IMR-90 (cell line): ENCODE measurements around the gene MEP1B. TPM values are rescaled to one million over a fixed set of nuclear protein-coding genes. Genes with fewer than 3 reads are reported as not detected.

ENCODE experiments used
- ATAC-seq: fragments of 200-7000 bp; cut with Tn5 transposase; 2 replicates; pipeline ENCODE4 v1.9.1; 2020; ENCODE audit warnings: low read depth, mild to moderate bottlenecking, moderate library complexity
- BruUV-seq: library from RNA; stranded (reverse); fragments of 400-500 nt; replicated peaks from 2 replicates; lab custom pipeline; 2021; lab: Mats Ljungman, UMichigan
- CTCF ChIA-PET: fragments of 300-600 bp; formaldehyde crosslinking; extraction: SDS; loops from one replicate; lab custom pipeline; 2021; ENCODE audit warnings: antibody characterized with exemption; lab: Yijun Ruan, JAX
- POLR2A ChIA-PET: fragments of 300-600 bp; sonication (Branson Sonifier 250); formaldehyde crosslinking; loops from one replicate; lab custom pipeline; 2022; ENCODE audit warnings: antibody characterized with exemption; ENCODE audit not compliant: unreplicated experiment; lab: Charles Lee
- DNase-seq: peaks from one replicate; pipeline ENCODE4 v3.0.0; 2013
- H2AFZ ChIP-seq: replicated peaks from 2 replicates; pipeline ENCODE3; 2013; ENCODE audit warnings: low read length, mild to moderate bottlenecking; ENCODE audit not compliant: poor library complexity
- H2AK5ac ChIP-seq: 2 replicates; pipeline ENCODE4 v1.6.1; 2013; ENCODE audit warnings: low read depth, low read length, inconsistent platforms
- H2AK9ac ChIP-seq: replicated peaks from 2 replicates; pipeline ENCODE3; 2013; ENCODE audit warnings: mild to moderate bottlenecking, low read depth, low read length, moderate library complexity; ENCODE audit not compliant: poor library complexity
- H2BK120ac ChIP-seq: 2 replicates; pipeline ENCODE4 v1.6.1; 2013; ENCODE audit warnings: low read depth, low read length, inconsistent platforms
- H2BK15ac ChIP-seq: 3 replicates; pipeline ENCODE4 v1.6.1; 2013; ENCODE audit warnings: low read depth, low read length, inconsistent platforms
- H2BK20ac ChIP-seq: 2 replicates; pipeline ENCODE4 v1.6.1; 2013; ENCODE audit warnings: low read depth, mild to moderate bottlenecking, inconsistent platforms, low read length, moderate library complexity
- H2BK5ac ChIP-seq: 2 replicates; pipeline ENCODE4 v1.6.1; 2013; ENCODE audit warnings: mild to moderate bottlenecking, low read depth, low read length, inconsistent platforms; ENCODE audit not compliant: poor library complexity, severe bottlenecking
- H3K14ac ChIP-seq: replicated peaks from 2 replicates; pipeline ENCODE4 v1.6.1; 2013; ENCODE audit warnings: low read depth, low read length, inconsistent platforms
- H3K18ac ChIP-seq: 2 replicates; pipeline ENCODE4 v1.6.1; 2013; ENCODE audit warnings: low read depth, low read length, control low read depth
- H3K23ac ChIP-seq: 2 replicates; pipeline ENCODE4 v1.6.1; 2013; ENCODE audit warnings: low read depth, low read length, inconsistent platforms
- H3K27ac ChIP-seq: 2 replicates; pipeline ENCODE4 v1.5.1; 2013; ENCODE audit warnings: mild to moderate bottlenecking, control low read depth, low read length; ENCODE audit not compliant: insufficient read depth
- H3K27me3 ChIP-seq: 2 replicates; pipeline ENCODE4 v1.6.1; 2013; ENCODE audit warnings: low read length; ENCODE audit not compliant: control insufficient read depth, insufficient read depth
- H3K36me3 ChIP-seq: 2 replicates; pipeline ENCODE4 v1.6.1; 2013; ENCODE audit warnings: low read length, mixed read lengths; ENCODE audit not compliant: control insufficient read depth, insufficient read depth
- H3K4ac ChIP-seq: 2 replicates; pipeline ENCODE4 v1.6.1; 2013; ENCODE audit warnings: low read depth, low read length, inconsistent platforms
- H3K4me1 ChIP-seq: 2 replicates; pipeline ENCODE4 v1.6.1; 2013; ENCODE audit warnings: low read length, mixed read lengths; ENCODE audit not compliant: control insufficient read depth, insufficient read depth
- H3K4me2 ChIP-seq: 2 replicates; pipeline ENCODE4 v1.6.1; 2013; ENCODE audit warnings: low read depth, mild to moderate bottlenecking, control low read depth, low read length, moderate library complexity
- H3K4me3 ChIP-seq: 2 replicates; pipeline ENCODE4 v1.5.1; 2013; ENCODE audit warnings: low read depth, mild to moderate bottlenecking, control low read depth, low read length, moderate library complexity; ENCODE audit not compliant: insufficient read depth
- H3K56ac ChIP-seq: 2 replicates; pipeline ENCODE4 v1.6.1; 2013; ENCODE audit warnings: low read length, inconsistent platforms; ENCODE audit not compliant: insufficient read depth; ENCODE audit errors: extremely low read depth
- H3K79me1 ChIP-seq, 2 experiments: 2 replicates each; pipeline ENCODE4 v1.6.1; 2013; ENCODE audit warnings: low read length in 2 of 2, inconsistent platforms in 1 of 2, low read depth in 1 of 2
- H3K9ac ChIP-seq: 2 replicates; pipeline ENCODE4 v1.6.1; 2013; ENCODE audit warnings: low read depth, low read length, control low read depth
- H3K9me1 ChIP-seq: 2 replicates; pipeline ENCODE4 v1.6.1; 2013; ENCODE audit warnings: low read length, inconsistent platforms; ENCODE audit not compliant: insufficient read depth
- H3K9me3 ChIP-seq: 2 replicates; pipeline ENCODE4 v1.6.1; 2013; ENCODE audit warnings: low read length; ENCODE audit not compliant: control insufficient read depth, insufficient read depth
- H4K20me1 ChIP-seq: 2 replicates; pipeline ENCODE4 v1.6.1; 2013; ENCODE audit warnings: low read length, inconsistent platforms; ENCODE audit not compliant: insufficient read depth
- H4K5ac ChIP-seq: 2 replicates; pipeline ENCODE4 v1.6.1; 2013; ENCODE audit warnings: mild to moderate bottlenecking, low read depth, low read length, control low read depth
- H4K8ac ChIP-seq, 2 experiments: 2 replicates each; pipeline ENCODE4 v1.6.1; 2013; ENCODE audit warnings: low read depth in 2 of 2, low read length in 2 of 2, control low read depth in 1 of 2, inconsistent platforms in 1 of 2
- H4K91ac ChIP-seq: 2 replicates; pipeline ENCODE4 v1.6.1; 2013; ENCODE audit warnings: low read depth, low read length, inconsistent platforms; ENCODE audit not compliant: insufficient read depth
- MAFK ChIP-seq: IDR thresholded peaks from 2 replicates; pipeline ENCODE4 v1.6.1; 2012; ENCODE audit warnings: low read depth, low read length, improper control_type of control experiment
- NFE2L2 ChIP-seq: fragments of 150-350 bp; IDR thresholded peaks from 2 replicates; pipeline ENCODE4 v1.6.1; 2016; ENCODE audit warnings: low read depth, mild to moderate bottlenecking, low read length
- RAD21 ChIP-seq: IDR thresholded peaks from 2 replicates; pipeline ENCODE4 v1.6.1; 2012; ENCODE audit warnings: low read length, improper control_type of control experiment
- WGBS, 2 experiments: methylation state at CpG; one replicate each; pipeline versions ENCODE4 v1.1.5 to v1.1.7; 2013; ENCODE audit warnings: missing lambda C conversion rate in 2 of 2; ENCODE audit not compliant: insufficient read length in 1 of 2; ENCODE audit errors: extremely low coverage in 2 of 2; 5-methylcytosine and 5-hydroxymethylcytosine counted together
- dilution Hi-C: fragments of 300-500 bp; cut with HindIII; formaldehyde crosslinking; loops from one replicate; pipeline ENCODE4 v1.14.3; 2018; ENCODE audit warnings: low sequenced_read_pairs; ENCODE audit not compliant: unreplicated experiment
- in situ Hi-C: fragments of 300-500 bp; cut with MboI; formaldehyde crosslinking; loops from 3 replicates; pipeline ENCODE4 v1.14.3; 2019; ENCODE audit warnings: low sequenced_read_pairs, inconsistent platforms, mixed read lengths
- intact Hi-C: fragments of 100-400 bp; cut with micrococcal nuclease; formaldehyde crosslinking; loops from 2 replicates; pipeline ENCODE4 v1.10.0; 2022
- polyA plus RNA-seq, 3 experiments: library from polyadenylated mRNA; depleted of rRNA; stranded (reverse); fragments of >200 nt; gene quantifications; 2 replicates each; pipeline ENCODE4 v1.2.3, GENCODE V29; 2012; ENCODE audit warnings: low replicate concordance in 1 of 3
- total RNA-seq: library from RNA; depleted of rRNA; stranded (reverse); fragments of >200 nt; gene quantifications from 2 replicates; pipeline ENCODE4 v1.2.3, GENCODE V29; 2012
- TF ChIP-seq, protein P1 (sequence below): fragments of 150-350 bp; IDR thresholded peaks from 2 replicates; pipeline ENCODE4 v1.6.1; 2016; ENCODE audit warnings: low read depth, mild to moderate bottlenecking, low read length, moderate library complexity, borderline replicate concordance

The MEP1B gene
- total and polyA plus RNA-seq, 2 of the 4 experiments (the other 2 are of a cell fraction) = not detected

DNA sequence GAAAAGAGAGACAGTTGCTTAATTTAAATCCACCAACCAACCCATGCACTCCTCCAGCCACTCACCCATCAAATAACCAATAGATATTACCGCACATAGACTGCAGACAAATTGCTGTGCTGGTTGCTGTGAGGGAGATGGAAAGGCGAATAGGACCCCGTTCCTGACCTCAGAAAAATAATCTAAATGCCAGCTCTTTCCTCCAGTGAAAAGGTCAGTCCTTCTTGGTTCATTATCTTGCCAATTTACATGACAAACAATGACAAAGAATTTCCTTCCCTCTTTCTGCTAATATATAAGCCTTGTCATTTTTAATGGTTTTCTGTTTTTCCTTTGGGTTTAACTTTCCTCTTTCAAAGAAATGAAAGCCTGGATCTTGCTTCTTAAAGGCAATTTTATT lies 61.6 kb downstream of the MEP1B start:
- no peak overlapping the region for H3K4me2 ChIP-seq
- intact Hi-C loops = no loop called here
- no TSS peak for BruUV-seq
- ChIA-PET POLR2A (no interaction called here), CTCF (interaction anchor here (0.5 to 1.2 kb wide), 4 partner anchors 9 to 542 kb away, joined by 3 to 7 read pairs (median 3); partner anchors contain the start of gene GAREM1)
- H3K9ac ChIP-seq = no peak overlapping the region
- WGBS, 2 experiments = no CpG with 5 or more reads among the region's 3 CpGs
- no peak for TF ChIP-seq RAD21
- no peak for TF ChIP-seq MAFK
- TF ChIP-seq, protein P1, sequence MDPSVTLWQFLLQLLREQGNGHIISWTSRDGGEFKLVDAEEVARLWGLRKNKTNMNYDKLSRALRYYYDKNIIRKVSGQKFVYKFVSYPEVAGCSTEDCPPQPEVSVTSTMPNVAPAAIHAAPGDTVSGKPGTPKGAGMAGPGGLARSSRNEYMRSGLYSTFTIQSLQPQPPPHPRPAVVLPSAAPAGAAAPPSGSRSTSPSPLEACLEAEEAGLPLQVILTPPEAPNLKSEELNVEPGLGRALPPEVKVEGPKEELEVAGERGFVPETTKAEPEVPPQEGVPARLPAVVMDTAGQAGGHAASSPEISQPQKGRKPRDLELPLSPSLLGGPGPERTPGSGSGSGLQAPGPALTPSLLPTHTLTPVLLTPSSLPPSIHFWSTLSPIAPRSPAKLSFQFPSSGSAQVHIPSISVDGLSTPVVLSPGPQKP = no peak
- no peak for TF ChIP-seq NFE2L2
- no peak overlapping the region for H2AK9ac ChIP-seq
- no peak overlapping the region for H2BK20ac ChIP-seq
- no peaks in the 10 kb centered on the region for H3K36me3 ChIP-seq
- ATAC-seq = no peak
- H3K4me3 ChIP-seq = no peak overlapping the region
- H3K9me1 ChIP-seq = no peaks in the 10 kb centered on the region
- no peaks in the 10 kb centered on the region for H3K27me3 ChIP-seq
- H3K4ac ChIP-seq = no peak overlapping the region
- H3K56ac ChIP-seq = no peak overlapping the region
- no peak overlapping the region for H4K5ac ChIP-seq
- no peaks in the 10 kb centered on the region for H3K79me1 ChIP-seq
- H4K20me1 ChIP-seq = no peaks in the 10 kb centered on the region
- H3K4me1 ChIP-seq = no peaks in the 10 kb centered on the region
- no peak for DNase-seq
- H4K8ac ChIP-seq = no peak overlapping the region
- no peak overlapping the region for H3K27ac ChIP-seq
- no peak overlapping the region for H4K91ac ChIP-seq
- no peaks in the 10 kb centered on the region for H3K9me3 ChIP-seq
- no peak overlapping the region for H2BK120ac ChIP-seq
- dilution Hi-C loops = no loop called here
- no peak overlapping the region for H2AFZ ChIP-seq
- no peak overlapping the region for H3K14ac ChIP-seq
- H2AK5ac ChIP-seq = no peak overlapping the region
- no peak overlapping the region for H3K23ac ChIP-seq
- in situ Hi-C loops = no loop called here
- no peak overlapping the region for H2BK15ac ChIP-seq
- no peak overlapping the region for H3K18ac ChIP-seq
- H2BK5ac ChIP-seq = no peak overlapping the region
